Stimulated activated CD4-positive, alpha-beta T cell treated with anti-CD3 and anti-CD28 coated beads, Interleukin-15, amount 100 ng/mL, for 24 hours (primary cell): ENCODE data around the gene DIP2C.
"Not testable (repeated sequence)": the region's sequence is repeated elsewhere in the genome, so short reads cannot be mapped to it uniquely, and the experiment has no call there.

Experiments
- DNase-seq: peaks from one replicate; pipeline ENCODE4 v3.0.0-alpha.2; 2020

DIP2C gene

GRCh38 chr10:381805-382204, 307.7 kb downstream of the DIP2C start:
- no peak for DNase-seq

GRCh38 chr10:381346-381745, 308.1 kb downstream of the DIP2C start:
- DNase-seq: no peak

- no peak for DNase-seq
Measured at GRCh38 chr10:380313-380940, 309.0 kb downstream of the DIP2C start.

- DNase-seq: no peak
Measured at GRCh38 chr10:378930-379704, 310.4 kb downstream of the DIP2C start.

- DNase-seq: no peak
Measured at GRCh38 chr10:378230-378929, 311.1 kb downstream of the DIP2C start.

- DNase-seq: no peak
Measured at GRCh38 chr10:377228-377627, 312.2 kb downstream of the DIP2C start.

GRCh38 chr10:375815-376505, 313.5 kb downstream of the DIP2C start:
- DNase-seq: no peak

GRCh38 chr10:374354-374753, 315.1 kb downstream of the DIP2C start:
- no peak for DNase-seq

- no peak for DNase-seq
Measured at GRCh38 chr10:373526-374309, 315.8 kb downstream of the DIP2C start.

- DNase-seq: no peak
Measured at GRCh38 chr10:373015-373414, 316.5 kb downstream of the DIP2C start.

GRCh38 chr10:372566-372965, 316.9 kb downstream of the DIP2C start:
- DNase-seq: no peak

- DNase-seq: no peak
Measured at GRCh38 chr10:371515-371914, 318.0 kb downstream of the DIP2C start.

- DNase-seq: no peak
Measured at GRCh38 chr10:370449-370825, 319.0 kb downstream of the DIP2C start.

GRCh38 chr10:369684-370448, 319.6 kb downstream of the DIP2C start:
- DNase-seq: no peak

GRCh38 chr10:369221-369683, 320.2 kb downstream of the DIP2C start:
- DNase-seq: no peak

- no peak for DNase-seq
Measured at GRCh38 chr10:368579-369220, 320.8 kb downstream of the DIP2C start.

GRCh38 chr10:368107-368506, 321.4 kb downstream of the DIP2C start:
- DNase-seq: not testable (repeated sequence)

- DNase-seq: no peak
Measured at GRCh38 chr10:367636-368035, 321.8 kb downstream of the DIP2C start.

- DNase-seq: no peak
Measured at GRCh38 chr10:366186-366585, 323.3 kb downstream of the DIP2C start.

- DNase-seq: no peak
Measured at GRCh38 chr10:364267-364775, 325.1 kb downstream of the DIP2C start.

GRCh38 chr10:363152-363551, 326.3 kb downstream of the DIP2C start:
- no peak for DNase-seq
